Neural progenitor cell (in vitro differentiated cells): ENCODE data around the gene RNF38. TPM values are rescaled to one million over a fixed set of nuclear protein-coding genes. Genes with fewer than 3 reads are reported as not detected.

Source experiments
- DNase-seq: peaks from one replicate; pipeline ENCODE4 v3.0.0-alpha.2; 2016; ENCODE audit warnings: low spot score
- H2AFZ ChIP-seq: fragments of 200-600 bp; sonication (generic); replicated peaks from 2 replicates; pipeline ENCODE4 v1.6.1; 2016; ENCODE audit warnings: antibody characterized with exemption
- H3F3A ChIP-seq: fragments of 200-600 bp; sonication (generic); 2 replicates; pipeline ENCODE4 v1.6.1; 2016; ENCODE audit warnings: antibody characterized with exemption, low read depth
- H3K27ac ChIP-seq: fragments of 200-600 bp; sonication (generic); 2 replicates; pipeline ENCODE4 v1.5.1; 2016; ENCODE audit warnings: mild to moderate bottlenecking
- H3K27me3 ChIP-seq: fragments of 200-600 bp; sonication (generic); 2 replicates; pipeline ENCODE4 v1.6.1; 2016; ENCODE audit warnings: mild to moderate bottlenecking, moderate library complexity
- H3K36me3 ChIP-seq: fragments of 200-600 bp; sonication (generic); 2 replicates; pipeline ENCODE4 v1.5.1; 2016
- H3K4me1 ChIP-seq: fragments of 200-600 bp; sonication (generic); 2 replicates; pipeline ENCODE4 v1.6.1; 2016; ENCODE audit warnings: mixed run types
- H3K4me2 ChIP-seq: fragments of 200-600 bp; sonication (generic); 2 replicates; pipeline ENCODE4 v1.6.1; 2016
- H3K4me3 ChIP-seq: fragments of 200-600 bp; sonication (generic); 2 replicates; pipeline ENCODE4 v1.5.1; 2016
- H3K79me2 ChIP-seq: fragments of 200-600 bp; sonication (generic); 2 replicates; pipeline ENCODE4 v1.6.1; 2016; ENCODE audit warnings: low read depth
- H3K9ac ChIP-seq: fragments of 200-600 bp; sonication (generic); 2 replicates; pipeline ENCODE4 v1.6.1; 2016
- H3K9me3 ChIP-seq: fragments of 200-600 bp; sonication (generic); 2 replicates; pipeline ENCODE4 v1.5.1; 2016; ENCODE audit warnings: low read depth
- H4K20me1 ChIP-seq: fragments of 200-600 bp; sonication (generic); 2 replicates; pipeline ENCODE4 v1.6.1; 2016; ENCODE audit warnings: low read depth
- H3K27ac Mint-ChIP-seq: 3 replicates; pipeline ENCODE4 v1.8.0; 2021; ENCODE audit warnings: mixed read lengths
- H3K27me3 Mint-ChIP-seq: 2 replicates; pipeline ENCODE4 v1.8.0; 2022; ENCODE audit warnings: low read depth, mild to moderate bottlenecking, inconsistent platforms, moderate library complexity, mixed read lengths; ENCODE audit not compliant: insufficient read depth
- H3K36me3 Mint-ChIP-seq: 3 replicates; pipeline ENCODE4 v1.8.0; 2021; ENCODE audit warnings: mixed read lengths
- H3K4me1 Mint-ChIP-seq: 3 replicates; pipeline ENCODE4 v1.8.0; 2021; ENCODE audit warnings: mixed read lengths
- H3K4me3 Mint-ChIP-seq: 3 replicates; pipeline ENCODE4 v1.8.0; 2021; ENCODE audit warnings: mild to moderate bottlenecking, moderate library complexity, mixed read lengths
- H3K9me3 Mint-ChIP-seq: 3 replicates; pipeline ENCODE4 v1.8.0; 2020; ENCODE audit warnings: mixed read lengths
- CTCF ChIP-seq: fragments of 200-600 bp; sonication (generic); IDR thresholded peaks from 2 replicates; pipeline ENCODE4 v1.5.1; 2017; ENCODE audit warnings: antibody characterized with exemption, mild to moderate bottlenecking
- EZH2 ChIP-seq: fragments of 200-600 bp; sonication (generic); IDR thresholded peaks from 2 replicates; pipeline ENCODE4 v1.6.1; 2017; ENCODE audit warnings: antibody characterized with exemption, mild to moderate bottlenecking, moderate library complexity
- EZH2phosphoT487 ChIP-seq: fragments of 200-600 bp; sonication (generic); IDR thresholded peaks from 2 replicates; pipeline ENCODE4 v1.6.1; 2017; ENCODE audit warnings: antibody characterized with exemption
- total RNA-seq: library from RNA; depleted of rRNA; stranded (reverse); fragments of >200 nt; gene quantifications from 2 replicates; pipeline ENCODE4 v1.2.3, GENCODE V29; 2015; ENCODE audit warnings: low replicate concordance

The RNF38 gene
- total RNA-seq, 1 donor from 2014 or later = 63.8 TPM

GRCh38 chr9:36318212-36318802 is 81.8 kb downstream of the RNF38 start:
- no peak overlapping the region for H3K27ac ChIP-seq
- no peak overlapping the region for H3K4me3 ChIP-seq
- no peaks in the 10 kb centered on the region for H3K79me2 ChIP-seq
- no peaks in the 10 kb centered on the region for H3K27me3 ChIP-seq
- H3K27me3 Mint-ChIP-seq = no peaks in the 10 kb centered on the region
- H3K36me3 ChIP-seq = no peaks in the 10 kb centered on the region
- H4K20me1 ChIP-seq = no peaks in the 10 kb centered on the region
- peaks cover 6% of the 10 kb centered on the region for H3F3A ChIP-seq
- no peak overlapping the region for H3K4me2 ChIP-seq
- peaks cover 18% of the 10 kb centered on the region for H3K4me1 ChIP-seq
- no peak overlapping the region for H3K4me3 Mint-ChIP-seq
- no peak for DNase-seq
- no peak overlapping the region for H3K27ac Mint-ChIP-seq
- H3K36me3 Mint-ChIP-seq = no peaks in the 10 kb centered on the region
- no peak overlapping the region for H3K9ac ChIP-seq
- peaks cover 2% of the 10 kb centered on the region for H3K9me3 Mint-ChIP-seq
- TF ChIP-seq EZH2 (no peak), CTCF (no peak), EZH2phosphoT487 (no peak)
- H2AFZ ChIP-seq = no peak overlapping the region
- H3K4me1 Mint-ChIP-seq = no peaks in the 10 kb centered on the region
- H3K9me3 ChIP-seq = no peaks in the 10 kb centered on the region

GRCh38 chr9:36317766-36318165 is 82.3 kb downstream of the RNF38 start:
- Mint-ChIP-seq H3K27ac (no peak overlapping the region), H3K27me3 (no peaks in the 10 kb centered on the region), H3K4me1 (no peaks in the 10 kb centered on the region), H3K36me3 (no peaks in the 10 kb centered on the region), H3K9me3 (peaks cover 2% of the 10 kb centered on the region), H3K4me3 (no peak overlapping the region)
- Histone ChIP-seq H3K27ac (no peak overlapping the region), H3K4me1 (peaks cover 18% of the 10 kb centered on the region), H3K9ac (no peak overlapping the region), H3K36me3 (no peaks in the 10 kb centered on the region), H3K79me2 (no peaks in the 10 kb centered on the region), H3K9me3 (no peaks in the 10 kb centered on the region), H2AFZ (no peak overlapping the region), H3K4me3 (no peak overlapping the region), H3K27me3 (no peaks in the 10 kb centered on the region), H4K20me1 (no peaks in the 10 kb centered on the region), H3K4me2 (no peak overlapping the region), H3F3A (peaks cover 6% of the 10 kb centered on the region)
- no peak for DNase-seq
- no peak for TF ChIP-seq CTCF
- no peak for TF ChIP-seq EZH2
- no peak for TF ChIP-seq EZH2phosphoT487

- no peak for TF ChIP-seq EZH2
- no peak for TF ChIP-seq CTCF
- TF ChIP-seq EZH2phosphoT487 = no peak
- Histone ChIP-seq H3K79me2 (no peaks in the 10 kb centered on the region), H3K27me3 (no peaks in the 10 kb centered on the region), H3K27ac (no peak overlapping the region), H2AFZ (peak overlapping the region; percentile 42), H3K9ac (no peak overlapping the region), H3K4me1 (peaks cover 18% of the 10 kb centered on the region), H3K9me3 (no peaks in the 10 kb centered on the region), H3K4me3 (no peak overlapping the region), H4K20me1 (no peaks in the 10 kb centered on the region), H3K36me3 (no peaks in the 10 kb centered on the region), H3K4me2 (no peak overlapping the region), H3F3A (peaks cover 6% of the 10 kb centered on the region)
- Mint-ChIP-seq H3K9me3 (peaks cover 2% of the 10 kb centered on the region), H3K27me3 (no peaks in the 10 kb centered on the region), H3K36me3 (no peaks in the 10 kb centered on the region), H3K4me1 (no peaks in the 10 kb centered on the region), H3K4me3 (no peak overlapping the region), H3K27ac (no peak overlapping the region)
- no peak for DNase-seq
These were observed 83.3 kb downstream of the RNF38 start for GRCh38 chr9:36316611-36317317.
